ENCODE results near the gene LRRK1.

Gene LRRK1

GRCh38 chr15:100889385-100890050 is 29.6 kb upstream of the LRRK1 start:
- no peak overlapping the region for H4K91ac ChIP-seq (ENCODE audit: low read length)
- H2AFZ ChIP-seq (ENCODE audit: low read depth, low read length), result no peak overlapping the region
- H2BK120ac ChIP-seq (ENCODE audit: low read depth, low read length), result no peak overlapping the region
- no peak overlapping the region for H3K18ac ChIP-seq (ENCODE audit: low read depth in 1 of 2, low read length in 2 of 2)
- no peak overlapping the region for H3K23ac ChIP-seq (ENCODE audit: low read length in 2 of 2)
- no peak overlapping the region for H2BK12ac ChIP-seq (ENCODE audit: low read length in 2 of 2)
- H3K36me3 ChIP-seq (ENCODE audit: control insufficient read depth in 1 of 2, insufficient read depth in 2 of 2, low read depth in 1 of 2, low read length in 2 of 2), result peaks cover 0 to 46% of the 10 kb centered on the region in 2 experiments
- H2BK5ac ChIP-seq (ENCODE audit: low read depth, low read length, poor library complexity, severe bottlenecking), result no peak overlapping the region
- WGBS, result 70% methylated on average over 18 of the region's 20 CpGs
- no peaks in the 10 kb centered on the region for H3K79me1 ChIP-seq (replicated peaks; ENCODE audit: low read length, poor library complexity, severe bottlenecking)
- H3K27ac ChIP-seq (ENCODE audit: low read length, poor library complexity, severe bottlenecking), result no peak overlapping the region
- peaks cover 8% of the 10 kb centered on the region for H3K4me1 ChIP-seq (ENCODE audit: control insufficient read depth, insufficient read depth, low read depth, low read length)
- H3K27me3 ChIP-seq (ENCODE audit: control insufficient read depth in 1 of 2, insufficient read depth in 1 of 2, low read length in 2 of 2), result peaks cover 0 to 24% of the 10 kb centered on the region in 2 experiments
- no peak overlapping the region for H4K8ac ChIP-seq (ENCODE audit: low read length)
- no peak overlapping the region for H2AK5ac ChIP-seq (ENCODE audit: low read length, severe bottlenecking)
- no peaks in the 10 kb centered on the region for H3K9me3 ChIP-seq (ENCODE audit: control insufficient read depth, low read length)
- H2BK15ac ChIP-seq (ENCODE audit: low read depth, poor library complexity, severe bottlenecking), result no peak overlapping the region
- DNase-seq, result peak; percentile 38
- H3K9ac ChIP-seq (ENCODE audit: low read length), result peak overlapping the region; percentile 76
- no peak overlapping the region for H3K14ac ChIP-seq (ENCODE audit: low read length in 2 of 2)
- H3K4ac ChIP-seq (ENCODE audit: low read depth in 1 of 2, low read length in 2 of 2), result no peak overlapping the region
- H3K4me3 ChIP-seq (ENCODE audit: insufficient read depth in 1 of 2, low read depth in 1 of 2, low read length in 2 of 2), result peak overlapping the region in 1 of 2 experiments; percentile 50
- H3K4me2 ChIP-seq (ENCODE audit: low read length, poor library complexity, severe bottlenecking), result no peak overlapping the region

GRCh38 chr15:100890051-100890720 is 29.0 kb upstream of the LRRK1 start:
- Histone ChIP-seq H2BK12ac (ENCODE audit: low read length in 2 of 2) (no peak overlapping the region), H2BK120ac (ENCODE audit: low read depth, low read length) (no peak overlapping the region), H2BK5ac (ENCODE audit: low read depth, low read length, poor library complexity, severe bottlenecking) (no peak overlapping the region), H3K9me3 (ENCODE audit: control insufficient read depth, low read length) (no peaks in the 10 kb centered on the region), H3K23ac (ENCODE audit: low read length in 2 of 2) (no peak overlapping the region), H3K27ac (ENCODE audit: low read length, poor library complexity, severe bottlenecking) (no peak overlapping the region), H3K14ac (ENCODE audit: low read length in 2 of 2) (no peak overlapping the region), H3K9ac (ENCODE audit: low read length) (peak overlapping the region; percentile 76), H3K4ac (ENCODE audit: low read depth in 1 of 2, low read length in 2 of 2) (no peak overlapping the region), H2BK15ac (ENCODE audit: low read depth, poor library complexity, severe bottlenecking) (no peak overlapping the region), H3K18ac (ENCODE audit: low read depth in 1 of 2, low read length in 2 of 2) (no peak overlapping the region), H2AFZ (ENCODE audit: low read depth, low read length) (no peak overlapping the region), H3K4me2 (ENCODE audit: low read length, poor library complexity, severe bottlenecking) (no peak overlapping the region), H2AK5ac (ENCODE audit: low read length, severe bottlenecking) (no peak overlapping the region), H3K4me3 (ENCODE audit: insufficient read depth in 1 of 2, low read depth in 1 of 2, low read length in 2 of 2) (no peak overlapping the region), H3K4me1 (ENCODE audit: control insufficient read depth, insufficient read depth, low read depth, low read length) (peaks cover 8% of the 10 kb centered on the region), H4K91ac (ENCODE audit: low read length) (no peak overlapping the region), H3K36me3 (ENCODE audit: control insufficient read depth in 1 of 2, insufficient read depth in 2 of 2, low read depth in 1 of 2, low read length in 2 of 2) (peaks cover 0 to 50% of the 10 kb centered on the region in 2 experiments), H3K27me3 (ENCODE audit: control insufficient read depth in 1 of 2, insufficient read depth in 1 of 2, low read length in 2 of 2) (peaks cover 0 to 17% of the 10 kb centered on the region in 2 experiments), H3K79me1 (replicated peaks; ENCODE audit: low read length, poor library complexity, severe bottlenecking) (no peaks in the 10 kb centered on the region), H4K8ac (ENCODE audit: low read length) (no peak overlapping the region)
- WGBS, result 90% methylated on average over 9 of the region's 10 CpGs
- DNase-seq, result no peak

- Histone ChIP-seq H3K27me3 (ENCODE audit: control insufficient read depth in 1 of 2, insufficient read depth in 1 of 2, low read length in 2 of 2) (peaks cover 0 to 17% of the 10 kb centered on the region in 2 experiments), H4K8ac (ENCODE audit: low read length) (no peak overlapping the region), H3K36me3 (ENCODE audit: control insufficient read depth in 1 of 2, insufficient read depth in 2 of 2, low read depth in 1 of 2, low read length in 2 of 2) (peaks cover 0 to 55% of the 10 kb centered on the region in 2 experiments)
Observed at GRCh38 chr15:100890850-100891249, 28.3 kb upstream of the LRRK1 start.

GRCh38 chr15:100891307-100892012 is 27.7 kb upstream of the LRRK1 start:
- Histone ChIP-seq H4K8ac (ENCODE audit: low read length) (no peak overlapping the region), H3K23ac (ENCODE audit: low read length in 2 of 2) (no peak overlapping the region), H3K18ac (ENCODE audit: low read depth in 1 of 2, low read length in 2 of 2) (no peak overlapping the region), H3K9ac (ENCODE audit: low read length) (no peak overlapping the region), H3K9me3 (ENCODE audit: control insufficient read depth, low read length) (no peaks in the 10 kb centered on the region), H2BK12ac (ENCODE audit: low read length in 2 of 2) (no peak overlapping the region), H3K36me3 (ENCODE audit: control insufficient read depth in 1 of 2, insufficient read depth in 2 of 2, low read depth in 1 of 2, low read length in 2 of 2) (peaks cover 0 to 57% of the 10 kb centered on the region in 2 experiments), H2AFZ (ENCODE audit: low read depth, low read length) (no peak overlapping the region), H2BK15ac (ENCODE audit: low read depth, poor library complexity, severe bottlenecking) (no peak overlapping the region), H3K27me3 (ENCODE audit: control insufficient read depth in 1 of 2, insufficient read depth in 1 of 2, low read length in 2 of 2) (peaks cover 0 to 11% of the 10 kb centered on the region in 2 experiments), H3K4me1 (ENCODE audit: control insufficient read depth, insufficient read depth, low read depth, low read length) (peaks cover 8% of the 10 kb centered on the region), H3K4me2 (ENCODE audit: low read length, poor library complexity, severe bottlenecking) (no peak overlapping the region), H3K14ac (ENCODE audit: low read length in 2 of 2) (no peak overlapping the region), H4K91ac (ENCODE audit: low read length) (no peak overlapping the region), H2AK5ac (ENCODE audit: low read length, severe bottlenecking) (no peak overlapping the region), H3K27ac (ENCODE audit: low read length, poor library complexity, severe bottlenecking) (no peak overlapping the region), H2BK5ac (ENCODE audit: low read depth, low read length, poor library complexity, severe bottlenecking) (no peak overlapping the region), H3K4ac (ENCODE audit: low read depth in 1 of 2, low read length in 2 of 2) (no peak overlapping the region), H2BK120ac (ENCODE audit: low read depth, low read length) (no peak overlapping the region), H3K79me1 (replicated peaks; ENCODE audit: low read length, poor library complexity, severe bottlenecking) (no peaks in the 10 kb centered on the region), H3K4me3 (ENCODE audit: insufficient read depth in 1 of 2, low read depth in 1 of 2, low read length in 2 of 2) (no peak overlapping the region)
- peak; percentile 14 for DNase-seq
- 78% methylated on average over 21 of the region's 21 CpGs for WGBS

More at GRCh38 chr15:100890850-100891249, 28.3 kb upstream of the LRRK1 start:
- Histone ChIP-seq H2BK120ac (ENCODE audit: low read depth, low read length) (no peak overlapping the region), H2BK12ac (ENCODE audit: low read length in 2 of 2) (no peak overlapping the region), H2BK15ac (ENCODE audit: low read depth, poor library complexity, severe bottlenecking) (no peak overlapping the region), H3K4ac (ENCODE audit: low read depth in 1 of 2, low read length in 2 of 2) (no peak overlapping the region), H3K9me3 (ENCODE audit: control insufficient read depth, low read length) (no peaks in the 10 kb centered on the region), H3K18ac (ENCODE audit: low read depth in 1 of 2, low read length in 2 of 2) (no peak overlapping the region), H3K9ac (ENCODE audit: low read length) (no peak overlapping the region), H3K4me3 (ENCODE audit: insufficient read depth in 1 of 2, low read depth in 1 of 2, low read length in 2 of 2) (no peak overlapping the region), H3K79me1 (replicated peaks; ENCODE audit: low read length, poor library complexity, severe bottlenecking) (no peaks in the 10 kb centered on the region), H3K27ac (ENCODE audit: low read length, poor library complexity, severe bottlenecking) (no peak overlapping the region), H2BK5ac (ENCODE audit: low read depth, low read length, poor library complexity, severe bottlenecking) (no peak overlapping the region), H2AK5ac (ENCODE audit: low read length, severe bottlenecking) (no peak overlapping the region), H3K4me2 (ENCODE audit: low read length, poor library complexity, severe bottlenecking) (no peak overlapping the region), H3K23ac (ENCODE audit: low read length in 2 of 2) (no peak overlapping the region), H3K14ac (ENCODE audit: low read length in 2 of 2) (no peak overlapping the region), H3K4me1 (ENCODE audit: control insufficient read depth, insufficient read depth, low read depth, low read length) (peaks cover 8% of the 10 kb centered on the region), H2AFZ (ENCODE audit: low read depth, low read length) (no peak overlapping the region), H4K91ac (ENCODE audit: low read length) (no peak overlapping the region)
- no peak for DNase-seq
- 98% methylated on average over 6 of the region's 6 CpGs for WGBS
